HG03025 (cell line): Measurements from ENCODE around the gene DMWD.

Experiments
- ATAC-seq: cut with Tn5 transposase; IDR thresholded peaks from one replicate; pipeline ENCODE4 v1.9.1; 2021; ENCODE audit warnings: mild to moderate bottlenecking, moderate library complexity; ENCODE audit not compliant: unreplicated experiment, low FRiP score

Gene DMWD

DNA sequence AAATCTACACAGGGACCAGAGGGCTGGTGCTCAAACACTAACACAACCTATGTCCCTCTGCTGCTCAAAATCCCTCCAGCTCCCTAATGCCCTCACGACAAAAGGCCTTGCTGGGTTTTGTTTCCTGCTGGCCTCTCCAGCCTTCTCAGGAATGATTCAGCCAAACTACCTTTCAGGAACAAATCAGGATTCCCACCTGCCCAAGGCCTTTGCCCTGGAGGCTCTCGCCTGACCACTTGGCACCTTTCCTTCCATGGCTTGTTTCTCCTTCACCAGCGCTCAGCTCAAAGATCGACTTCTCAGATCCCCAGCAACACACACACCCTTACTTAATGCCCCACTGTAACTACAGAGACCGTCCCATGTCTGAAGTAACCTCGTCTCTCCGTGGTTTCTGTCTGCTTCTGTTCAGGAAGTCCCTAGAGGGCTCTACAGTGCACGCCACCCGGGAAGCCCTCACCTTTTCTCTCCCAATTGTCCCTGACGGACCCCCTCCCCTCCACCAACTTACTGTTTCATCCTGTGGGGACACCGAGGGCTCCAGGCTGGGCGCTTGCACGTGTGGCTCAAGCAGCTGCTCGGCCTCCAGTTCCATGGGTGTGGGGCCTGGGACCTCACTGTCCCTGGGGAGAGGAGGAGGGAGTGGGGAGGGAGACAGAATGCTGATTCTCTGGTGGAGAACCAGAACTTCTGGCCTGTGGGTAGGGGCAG is 20.4 kb downstream of the DMWD start:
- no peak for ATAC-seq

DNA sequence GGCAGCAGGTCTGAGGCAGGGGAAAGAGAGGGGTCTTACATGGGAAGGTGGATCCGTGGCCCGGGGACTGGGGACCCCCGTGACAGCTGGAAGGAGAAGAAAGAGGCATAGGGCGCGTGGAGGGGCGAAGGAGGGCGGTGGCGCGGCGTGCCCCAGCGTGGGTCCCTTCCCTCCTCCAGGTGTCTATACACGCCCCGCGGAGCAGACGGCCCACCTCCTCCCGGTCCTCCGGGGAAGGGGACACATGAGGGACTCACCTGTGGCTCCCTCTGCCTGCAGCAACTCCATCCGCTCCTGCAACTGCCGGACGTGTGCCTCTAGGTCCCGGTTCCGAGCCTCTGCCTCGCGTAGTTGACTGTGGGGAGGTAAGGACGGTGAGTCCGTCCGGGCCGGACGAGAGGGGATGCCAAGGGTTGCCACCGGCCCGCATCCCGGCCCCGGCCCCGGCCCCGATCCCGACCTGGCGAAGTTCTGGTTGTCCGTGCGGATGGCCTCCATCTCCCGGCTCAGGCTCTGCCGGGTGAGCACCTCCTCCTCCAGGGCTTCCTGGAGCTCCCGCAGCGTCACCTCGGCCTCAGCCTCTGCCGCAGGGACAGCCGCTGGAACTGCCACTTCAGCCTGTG is 21.2 kb downstream of the DMWD start:
- no peak for ATAC-seq

DNA sequence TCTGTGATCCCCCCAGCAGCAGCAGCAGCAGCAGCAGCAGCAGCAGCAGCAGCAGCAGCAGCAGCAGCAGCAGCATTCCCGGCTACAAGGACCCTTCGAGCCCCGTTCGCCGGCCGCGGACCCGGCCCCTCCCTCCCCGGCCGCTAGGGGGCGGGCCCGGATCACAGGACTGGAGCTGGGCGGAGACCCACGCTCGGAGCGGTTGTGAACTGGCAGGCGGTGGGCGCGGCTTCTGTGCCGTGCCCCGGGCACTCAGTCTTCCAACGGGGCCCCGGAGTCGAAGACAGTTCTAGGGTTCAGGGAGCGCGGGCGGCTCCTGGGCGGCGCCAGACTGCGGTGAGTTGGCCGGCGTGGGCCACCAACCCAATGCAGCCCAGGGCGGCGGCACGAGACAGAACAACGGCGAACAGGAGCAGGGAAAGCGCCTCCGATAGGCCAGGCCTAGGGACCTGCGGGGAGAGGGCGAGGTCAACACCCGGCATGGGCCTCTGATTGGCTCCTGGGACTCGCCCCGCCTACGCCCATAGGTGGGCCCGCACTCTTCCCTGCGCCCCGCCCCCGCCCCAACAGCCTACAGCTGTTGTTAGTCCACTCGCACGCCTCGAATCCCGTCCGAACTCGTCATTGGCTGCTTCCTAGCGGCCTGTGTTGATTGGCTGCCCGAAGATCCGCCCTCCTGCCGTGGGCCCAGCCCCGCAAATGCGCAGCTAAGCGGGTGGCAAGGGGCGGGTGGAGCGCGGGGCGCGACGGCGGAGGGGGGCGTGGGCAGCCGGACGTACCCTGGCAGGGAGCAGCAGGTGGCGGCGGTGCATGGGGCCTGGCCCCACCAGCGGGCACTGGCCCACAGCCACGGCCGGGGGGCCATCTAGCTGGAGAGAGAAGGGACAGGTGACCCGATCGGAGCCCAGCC is 22.2 kb downstream of the DMWD start:
- ATAC-seq, result peak; percentile 50

DNA sequence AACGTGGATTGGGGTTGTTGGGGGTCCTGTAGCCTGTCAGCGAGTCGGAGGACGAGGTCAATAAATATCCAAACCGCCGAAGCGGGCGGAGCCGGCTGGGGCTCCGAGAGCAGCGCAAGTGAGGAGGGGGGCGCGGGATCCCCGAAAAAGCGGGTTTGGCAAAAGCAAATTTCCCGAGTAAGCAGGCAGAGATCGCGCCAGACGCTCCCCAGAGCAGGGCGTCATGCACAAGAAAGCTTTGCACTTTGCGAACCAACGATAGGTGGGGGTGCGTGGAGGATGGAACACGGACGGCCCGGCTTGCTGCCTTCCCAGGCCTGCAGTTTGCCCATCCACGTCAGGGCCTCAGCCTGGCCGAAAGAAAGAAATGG is 22.8 kb downstream of the DMWD start:
- no peak for ATAC-seq

DNA sequence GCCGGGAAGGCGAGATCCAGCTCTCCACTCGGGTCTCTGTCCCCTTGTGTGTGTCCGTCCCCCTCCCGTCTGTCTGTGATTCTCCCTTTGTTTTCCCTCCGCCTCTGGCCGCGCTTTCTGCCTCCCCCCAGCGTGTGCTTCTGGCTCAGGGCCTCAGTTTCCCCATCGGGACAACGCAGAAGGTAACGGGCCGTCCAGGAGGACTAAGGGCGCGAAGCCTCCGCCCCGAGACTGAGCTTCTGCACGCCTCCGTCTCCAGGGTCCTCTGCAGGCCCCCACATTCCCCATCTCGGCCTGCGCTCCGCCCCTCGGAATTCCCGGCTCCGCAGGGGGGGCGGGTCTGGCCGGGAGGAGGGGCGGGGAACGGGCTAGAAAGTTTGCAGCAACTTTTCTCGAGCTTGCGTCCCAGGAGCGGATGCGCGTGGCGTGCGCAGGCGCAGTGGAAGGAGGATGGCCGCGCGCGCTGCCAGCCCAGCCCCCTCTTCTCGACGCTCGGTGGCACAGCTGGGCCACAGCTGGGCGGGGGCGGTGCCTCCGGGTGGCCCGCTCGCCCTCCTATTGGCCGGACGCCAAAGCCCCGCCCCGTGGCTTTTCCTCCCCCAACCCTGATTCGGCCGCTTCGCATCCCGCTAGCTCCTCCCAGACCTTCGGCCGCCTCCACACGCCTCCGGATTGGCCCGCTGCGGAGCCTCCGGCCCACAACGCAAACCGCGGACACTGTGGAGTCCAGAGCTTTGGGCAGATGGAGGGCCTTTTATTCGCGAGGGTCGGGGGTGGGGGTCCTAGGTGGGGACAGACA is 23.5 kb downstream of the DMWD start, which contains the start of gene SIX5:
Gene SIX5, minus strand, starts transcription at position 269 of the 799 bp plus-strand sequence. CDS start 408 bp downstream, outside the sequence.
- peak; percentile 34 for ATAC-seq

DNA sequence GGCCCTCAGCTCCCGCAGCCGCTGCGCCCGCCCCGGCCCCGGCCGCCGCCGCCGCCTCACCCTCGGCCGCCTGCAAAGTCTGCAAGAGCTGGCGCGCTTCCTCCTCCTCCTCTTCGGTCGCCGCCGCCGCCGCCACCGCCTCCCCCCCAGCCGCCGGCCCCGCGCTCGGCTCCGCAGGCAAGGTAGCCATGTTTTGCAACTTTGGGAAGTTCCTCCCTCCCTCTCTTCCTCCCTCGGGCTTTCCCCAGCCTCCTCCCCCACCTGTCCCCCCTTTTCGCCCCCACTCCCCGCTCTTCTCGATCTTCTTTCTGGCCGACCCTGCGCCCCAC is 24.0 kb downstream of the DMWD start:
- ATAC-seq, result no peak

DNA sequence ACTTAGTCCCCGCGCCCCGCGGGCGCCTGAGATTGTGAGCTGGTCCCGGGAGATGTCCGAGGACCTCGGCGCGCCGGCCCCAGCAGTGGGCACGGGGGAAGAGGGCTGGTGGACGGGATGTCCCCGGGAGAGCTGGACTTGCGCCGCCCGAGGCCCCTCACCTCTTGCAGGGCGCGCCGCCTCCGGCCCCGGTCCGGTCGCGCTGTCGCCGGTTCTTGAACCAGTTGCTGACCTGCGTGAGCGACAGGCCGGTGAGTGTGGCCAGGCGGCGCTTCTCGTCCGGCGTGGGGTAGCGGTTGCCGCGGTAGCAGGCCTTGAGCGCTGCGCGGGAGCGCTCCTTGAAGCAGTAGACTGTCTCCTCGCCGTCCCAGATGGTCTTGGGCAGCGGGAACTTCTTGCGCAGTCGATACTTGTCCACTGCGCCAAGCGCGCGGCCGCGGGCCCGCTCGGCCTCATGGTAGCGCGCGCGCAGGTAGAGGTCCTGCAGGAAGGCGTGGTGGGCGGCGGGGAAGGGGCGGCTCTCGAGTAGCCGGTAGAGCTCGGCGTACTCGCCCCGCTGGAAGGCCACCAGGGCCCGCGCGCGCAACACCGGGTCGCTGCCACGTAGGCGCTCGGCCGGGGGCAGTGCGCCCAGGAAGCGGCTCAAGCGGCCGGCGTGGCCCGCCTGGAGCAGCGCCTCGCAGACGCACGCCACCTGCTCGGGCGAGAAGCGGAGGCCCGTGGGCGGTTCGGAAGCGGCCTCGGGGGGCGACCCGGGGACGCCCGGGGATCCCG is 24.6 kb downstream of the DMWD start:
- no peak for ATAC-seq

DNA sequence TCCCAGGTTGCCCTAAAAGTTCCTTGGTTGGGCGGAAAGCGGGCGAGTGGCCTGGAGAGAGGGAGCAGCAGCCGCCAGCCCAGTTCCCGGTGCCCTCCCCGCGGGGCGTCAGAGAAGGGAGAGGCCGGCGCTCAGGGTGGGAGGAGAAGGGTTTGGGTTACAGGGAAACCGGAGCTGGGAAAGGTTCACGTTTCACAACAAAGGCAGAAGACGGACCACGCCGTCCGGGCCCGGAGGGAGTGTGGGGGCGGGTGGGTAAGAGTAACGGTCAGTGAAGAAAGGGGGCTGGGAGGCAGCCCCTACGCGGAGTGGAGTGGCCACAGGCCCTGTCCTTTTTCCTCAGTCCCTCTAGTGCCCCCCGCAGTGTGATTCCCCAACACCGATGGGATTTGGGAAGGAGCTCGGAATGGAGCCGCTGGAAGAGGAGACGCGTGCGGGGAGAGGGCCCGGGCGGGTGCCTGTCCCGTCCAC is 25.2 kb downstream of the DMWD start:
- ATAC-seq, result no peak

DNA sequence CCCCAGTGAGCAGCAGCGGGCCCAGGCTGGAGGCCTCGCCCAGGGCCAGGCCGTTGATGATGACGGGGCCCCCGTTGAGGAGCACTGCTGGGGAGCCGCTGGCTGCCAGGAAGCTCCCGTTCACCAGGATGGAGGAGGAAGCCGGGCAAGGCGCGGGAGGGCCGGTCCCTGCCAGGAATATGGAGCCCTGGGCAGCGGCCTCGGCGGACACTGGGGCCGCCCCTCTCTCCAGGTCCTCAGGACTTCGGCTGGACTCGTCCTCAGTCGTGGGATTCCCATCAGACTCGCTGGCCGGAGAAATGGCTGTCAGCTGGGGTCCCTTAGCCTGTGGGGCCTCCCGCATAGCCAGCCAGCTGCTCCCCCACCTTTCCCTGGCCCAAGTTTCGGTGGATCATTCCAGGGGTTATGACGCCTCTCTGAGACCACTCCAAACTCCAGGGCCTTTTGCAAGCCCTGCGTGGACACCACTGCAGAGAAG is 25.7 kb downstream of the DMWD start:
- ATAC-seq, result no peak

DNA sequence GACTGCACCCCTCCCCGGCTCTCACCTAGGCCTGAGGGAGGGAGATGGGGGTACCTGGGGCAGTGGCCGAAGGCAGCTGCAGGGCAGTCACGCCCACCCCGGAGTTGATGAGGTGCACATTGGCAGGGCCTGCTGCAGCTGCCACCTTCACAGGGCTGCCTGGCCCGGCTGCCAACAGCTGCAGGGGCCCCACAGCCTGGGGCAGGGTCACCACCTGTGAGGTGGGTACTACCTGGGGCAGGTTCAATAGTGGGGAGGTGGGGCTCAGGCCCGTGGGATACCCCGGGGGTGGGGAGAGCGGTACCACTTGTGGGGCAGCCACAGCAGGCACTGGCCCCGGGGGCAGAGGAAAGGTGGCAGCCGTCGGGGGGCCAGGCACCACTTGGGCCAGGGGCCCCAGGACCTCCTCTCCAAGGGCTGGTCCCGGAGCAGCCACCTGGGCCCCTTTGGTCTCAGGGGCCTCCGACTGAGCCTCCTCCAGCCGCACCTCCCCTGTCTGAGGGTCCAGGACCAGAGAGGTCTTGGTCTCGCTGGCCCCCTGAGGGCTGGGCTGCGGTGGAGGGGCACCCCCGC is 26.3 kb downstream of the DMWD start:
- ATAC-seq, result no peak

DNA sequence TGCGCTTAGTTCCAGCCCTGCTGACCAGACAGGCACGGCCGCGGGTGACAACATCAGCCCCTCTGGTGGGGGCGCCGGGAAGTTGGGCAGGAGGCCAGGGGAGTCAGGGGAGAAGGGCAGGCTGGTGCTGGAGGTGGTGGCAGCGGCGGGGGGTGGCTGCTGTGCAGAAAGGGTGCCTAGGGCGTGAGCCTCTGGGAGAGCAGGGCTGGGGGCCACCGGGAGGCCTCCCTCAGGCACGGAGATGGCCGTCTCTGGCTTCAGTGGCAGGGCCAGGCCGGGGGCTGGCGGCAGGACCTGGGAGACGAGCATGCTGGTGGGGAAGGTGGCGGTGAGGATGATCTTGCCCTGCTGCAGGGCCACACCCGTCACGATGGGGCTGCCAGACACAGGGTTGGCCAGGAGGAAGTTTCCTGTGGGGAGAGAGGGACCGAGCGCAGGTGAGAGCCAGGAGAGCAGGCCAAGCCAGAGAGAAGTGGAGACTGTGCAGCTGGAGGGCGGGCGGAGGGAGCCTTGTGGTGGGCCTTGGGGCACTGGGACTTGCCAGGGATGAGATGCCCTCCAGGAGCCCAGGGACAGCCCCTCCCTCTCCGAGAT is 26.8 kb downstream of the DMWD start:
- no peak for ATAC-seq

DNA sequence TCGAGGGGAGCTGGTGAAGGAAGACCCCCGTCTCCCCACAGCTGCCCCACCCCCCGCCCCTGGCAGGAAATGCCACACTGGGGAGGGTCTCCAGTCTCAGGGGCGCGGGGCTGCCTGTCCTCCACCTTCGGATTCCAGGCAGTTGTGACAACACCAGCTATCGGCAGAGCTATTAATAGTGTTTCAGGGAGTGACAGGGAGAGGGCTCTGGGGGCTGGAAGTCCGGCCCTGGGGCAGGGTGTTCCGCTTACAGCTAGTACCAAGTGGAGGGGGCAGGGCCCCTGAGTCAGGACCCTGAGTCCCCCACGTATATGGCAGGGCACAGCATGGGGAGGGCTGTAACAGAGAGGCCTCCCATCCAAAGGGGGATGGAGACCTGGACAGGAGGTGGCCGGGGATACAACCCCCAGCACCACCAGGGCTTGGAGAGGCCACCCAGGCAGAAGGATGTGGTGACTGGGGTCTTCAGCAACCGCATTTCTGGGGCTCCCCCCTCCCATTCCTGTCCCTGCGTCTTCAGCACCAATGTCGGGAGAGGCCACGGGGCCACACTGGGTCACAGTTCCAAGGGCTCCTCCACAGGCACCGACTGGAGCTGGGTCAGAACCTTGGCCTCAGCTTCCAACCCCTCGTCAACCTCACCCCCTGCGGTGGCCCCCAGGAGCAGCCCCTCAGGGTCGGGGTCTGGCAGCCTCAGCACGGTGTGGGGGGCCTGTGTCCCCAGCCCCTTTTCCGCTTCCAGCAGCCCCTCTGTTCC is 27.5 kb downstream of the DMWD start:
- no peak for ATAC-seq

DNA sequence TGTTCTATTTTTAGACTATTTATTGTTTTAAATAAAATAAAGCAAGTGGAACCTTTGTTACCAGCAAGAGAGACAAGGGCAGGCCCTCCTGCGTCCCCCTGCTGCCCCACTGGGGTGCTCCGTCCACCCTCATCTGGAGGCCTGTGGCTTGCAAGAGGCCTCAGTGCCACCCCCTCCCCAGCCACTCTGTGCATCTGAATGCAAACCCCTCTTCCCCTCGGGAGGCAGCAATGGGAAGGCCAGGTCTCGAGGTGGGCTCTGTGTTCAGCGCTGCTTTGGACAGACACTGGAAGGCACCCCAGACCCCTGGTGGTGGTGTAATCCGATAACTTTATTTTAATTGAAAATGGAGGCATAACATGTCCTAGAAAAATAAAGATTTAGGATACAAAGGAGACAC is 28.2 kb downstream of the DMWD start:
- ATAC-seq, result no peak

DNA sequence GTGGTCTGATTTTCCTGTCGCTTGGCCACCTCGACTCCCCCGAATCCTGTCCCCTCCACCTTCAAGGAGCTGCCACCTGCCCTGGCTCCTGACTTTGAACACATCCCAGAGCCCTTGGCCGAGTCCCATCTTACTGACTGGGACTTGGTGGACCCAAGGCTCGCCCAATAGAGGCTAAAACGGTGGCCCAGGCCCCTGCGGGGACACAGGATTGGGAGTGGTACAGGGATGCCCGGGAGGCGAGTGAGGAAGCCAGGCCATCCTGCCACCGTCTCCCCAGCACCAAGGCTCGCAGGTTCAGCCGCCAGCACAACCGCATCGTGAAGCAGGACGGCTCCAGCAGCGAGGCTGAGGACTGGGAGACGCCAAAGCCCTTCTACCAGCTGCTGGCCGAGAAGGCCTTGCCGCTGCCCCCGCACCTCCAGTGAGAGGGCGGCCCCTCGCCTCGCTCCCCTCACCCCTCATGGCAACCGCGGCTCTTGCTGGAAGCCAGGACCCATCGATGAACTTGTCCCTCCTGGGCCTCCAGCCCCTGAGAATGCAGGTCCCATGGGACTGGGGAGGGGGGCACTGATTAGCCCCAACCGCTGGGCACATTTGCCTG is 28.9 kb downstream of the DMWD start:
- ATAC-seq, result no peak

DNA sequence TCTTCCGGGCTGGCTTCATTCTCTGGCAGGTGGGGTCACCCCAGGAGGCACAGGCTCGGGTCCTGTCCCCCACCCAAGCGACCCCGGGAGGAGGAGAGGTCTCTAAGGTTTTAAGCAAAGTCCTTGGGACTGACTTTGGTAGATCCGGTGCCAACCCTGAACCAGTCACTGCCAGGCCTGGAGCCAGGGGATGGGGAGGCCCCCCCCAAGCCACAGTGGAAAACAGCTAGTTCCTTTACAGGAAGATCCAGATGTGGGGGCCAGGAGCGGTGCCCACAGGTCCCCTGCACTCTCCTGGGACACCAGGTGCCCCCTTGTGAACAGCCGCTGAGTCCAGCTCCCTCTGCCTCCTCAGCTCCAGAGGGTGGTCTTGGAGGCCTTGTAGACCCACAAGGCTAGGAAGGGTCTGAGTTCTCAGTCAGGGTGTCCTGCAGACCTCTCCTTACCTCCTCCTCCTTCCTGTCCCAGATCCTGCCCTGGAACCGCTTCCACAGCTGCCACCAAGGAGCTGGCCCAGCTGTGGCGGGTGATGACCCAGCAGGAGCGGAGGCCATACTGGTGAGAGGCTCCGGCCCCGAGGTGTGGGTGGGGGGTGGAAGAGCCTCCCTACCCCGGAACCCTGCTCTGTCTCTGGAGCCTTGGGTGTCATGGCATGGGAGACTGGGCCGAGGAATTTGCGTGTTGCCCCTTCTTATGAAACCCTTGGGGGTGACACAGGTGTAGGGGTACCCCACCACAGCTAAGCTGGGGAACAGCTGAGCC is 29.6 kb downstream of the DMWD start:
- ATAC-seq, result no peak

DNA sequence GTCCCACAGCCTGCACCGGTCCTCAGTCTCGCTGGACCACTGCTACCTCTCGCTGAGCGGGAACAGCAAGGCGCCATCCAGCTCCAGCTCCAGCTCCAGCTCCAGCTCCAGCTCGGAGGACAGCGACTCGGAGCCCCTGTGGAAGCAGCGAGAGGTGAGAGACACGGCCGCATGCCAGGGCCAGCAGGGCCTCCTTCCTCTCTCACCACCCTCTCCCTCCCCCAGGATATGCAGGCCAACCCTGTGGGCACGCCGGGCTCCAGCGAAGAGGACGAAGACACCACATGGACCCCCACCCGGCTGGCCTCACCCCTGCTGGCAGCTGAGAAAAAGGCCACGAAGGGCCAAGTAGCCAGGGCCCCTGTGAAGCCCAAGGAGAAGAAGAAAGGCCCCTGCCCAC is 30.9 kb downstream of the DMWD start:
- ATAC-seq, result no peak

DNA sequence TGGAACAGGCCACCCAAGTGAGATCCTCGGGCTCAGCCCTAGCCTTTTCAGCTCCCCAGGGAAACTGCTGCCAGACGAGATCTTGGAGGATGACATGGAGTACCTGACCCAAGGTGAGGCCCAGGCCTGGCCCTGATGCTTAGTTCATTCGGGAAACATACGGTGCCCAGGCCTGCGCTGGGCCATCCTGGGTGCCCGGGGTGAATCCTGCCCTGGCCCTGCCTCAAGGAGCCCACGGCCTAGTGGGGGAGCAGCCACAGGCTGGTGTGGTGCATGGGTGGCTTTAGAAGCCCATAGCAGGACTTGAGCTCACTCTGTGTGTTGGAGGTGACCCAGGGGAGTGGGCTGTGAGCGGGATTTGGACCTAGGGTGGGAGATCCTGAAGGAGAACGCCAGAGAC is 33.7 kb downstream of the DMWD start:
- no peak for ATAC-seq
